ENCODE measurements around the gene DVL2.
A peak's percentile ranks its signal among the peaks of the same experiment; 100 is the strongest.
"Not testable (repeated sequence)": the region's sequence is repeated elsewhere in the genome, so short reads cannot be mapped to it uniquely, and the experiment has no call there.

Gene DVL2

DNA sequence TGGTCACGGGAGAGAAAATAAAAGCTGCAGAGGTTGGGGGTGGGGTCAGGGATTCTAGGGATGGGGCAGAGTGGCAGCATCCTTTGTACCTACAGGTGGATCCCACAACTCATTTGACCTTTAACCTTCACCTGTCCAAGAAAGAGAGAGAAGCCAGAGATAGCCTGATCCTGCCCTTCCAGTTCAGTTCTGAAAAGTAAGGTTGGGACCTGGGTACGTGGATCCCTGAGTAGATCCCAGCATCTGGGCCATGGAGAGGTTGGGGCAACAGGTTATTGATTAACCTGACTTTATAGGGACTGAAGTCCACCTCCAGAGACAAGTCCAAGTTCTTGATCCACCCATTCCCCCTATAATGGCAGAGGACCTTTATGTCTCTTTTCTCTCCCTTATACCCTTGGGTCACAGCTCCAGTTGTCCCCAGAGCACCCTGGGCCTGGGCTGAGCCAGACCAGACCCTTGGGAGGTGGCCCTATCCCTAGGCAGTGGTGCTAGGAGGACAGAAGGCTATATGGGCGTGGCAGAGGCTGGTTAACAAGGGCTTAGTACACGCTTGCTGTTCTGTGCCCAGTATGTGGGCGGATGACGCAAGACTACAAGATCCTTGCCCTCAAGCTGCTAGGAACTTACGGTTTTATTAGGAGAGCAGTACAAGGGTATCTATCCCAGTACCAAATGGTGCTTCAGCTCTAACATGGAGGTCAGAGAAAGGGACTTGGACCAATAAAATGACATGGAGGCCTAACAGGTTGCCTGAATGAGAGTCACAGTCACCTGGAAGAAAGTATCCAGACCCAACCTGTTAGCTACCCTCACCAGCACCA, 24.6 kb upstream of the DVL2 start:
- no peak for DNase-seq
- intact Hi-C loops (cut with DNase I): no loop called here

DNA sequence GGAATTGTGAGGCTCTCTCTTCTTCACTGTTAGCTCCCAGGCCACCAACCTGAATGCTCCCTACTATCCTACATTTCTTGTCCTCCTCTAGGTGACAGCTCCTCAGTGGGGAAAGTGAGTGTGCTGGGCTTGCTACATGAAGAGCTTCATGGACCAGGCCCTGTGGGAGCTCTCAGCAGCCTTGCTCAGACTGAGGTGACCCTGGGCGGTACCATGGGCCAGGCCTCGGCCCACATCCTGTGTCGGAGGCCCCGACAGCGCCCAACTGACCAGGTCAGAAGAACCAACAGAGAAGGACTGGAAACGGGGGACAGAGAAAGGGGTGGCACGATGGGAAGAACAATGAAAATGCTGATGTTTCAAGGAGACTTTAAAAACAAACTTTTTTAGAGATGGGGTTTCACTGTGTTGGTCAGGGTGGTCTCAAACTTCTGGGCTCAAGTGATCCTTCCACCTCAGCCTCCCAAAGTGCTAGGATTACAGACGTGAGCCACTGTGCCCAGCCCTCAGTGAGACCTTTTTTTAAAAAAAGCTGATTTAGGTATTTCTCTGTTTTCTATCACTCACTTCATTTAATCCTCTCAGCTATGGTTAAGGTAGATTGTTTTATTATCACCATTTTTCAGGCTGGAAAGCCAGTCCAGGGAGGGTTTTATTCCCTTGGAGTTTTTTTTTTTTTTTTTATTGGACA, 22.6 kb upstream of the DVL2 start:
- intact Hi-C loops (cut with DNase I): no loop called here
- DNase-seq: no peak

DNA sequence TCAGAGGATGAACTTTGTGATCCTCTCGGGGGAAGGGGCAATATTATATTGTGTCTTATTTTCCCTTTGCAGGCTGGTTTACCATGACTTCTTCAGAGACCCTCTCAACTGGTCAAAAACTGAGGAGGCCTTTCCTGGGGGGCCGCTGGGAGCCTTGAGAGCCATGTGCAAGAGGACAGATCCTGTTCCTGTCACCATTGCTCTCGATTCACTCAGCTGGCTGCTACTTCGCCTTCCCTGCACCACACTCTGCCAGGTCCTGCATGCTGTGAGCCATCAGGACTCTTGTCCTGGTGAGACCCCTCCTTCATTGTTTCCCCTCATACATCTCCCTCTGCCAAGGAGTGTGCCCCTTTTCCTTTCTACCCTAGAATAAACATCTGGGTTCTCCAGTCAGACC, 20.2 kb upstream of the DVL2 start:
- DNase-seq: no peak

DNA sequence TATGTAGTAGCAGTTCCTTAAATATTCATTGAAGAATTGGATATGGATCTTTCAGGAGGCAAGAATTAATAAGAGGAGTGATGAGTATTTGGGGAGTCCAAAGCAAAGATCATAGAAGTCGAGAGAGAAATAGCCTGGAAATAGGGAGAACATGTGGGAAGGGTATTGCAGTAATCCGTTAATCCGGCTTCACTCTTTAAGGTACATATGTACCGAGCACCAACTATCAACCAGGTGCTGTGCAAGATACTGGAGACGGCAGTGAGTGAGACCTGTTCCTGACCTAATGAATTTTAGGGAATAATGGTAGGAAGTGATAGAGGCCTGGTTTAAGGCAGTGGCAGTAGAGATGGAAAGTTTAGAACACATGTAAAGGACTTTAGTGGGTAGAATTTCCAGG, 18.8 kb upstream of the DVL2 start:
- intact Hi-C loops (cut with DNase I): loop anchor here (5.0 kb wide), 1 partner anchor 54 kb away; the partner anchor contains the start of gene EIF5A
- no peak for DNase-seq

More for the DNA sequence above, 20.2 kb upstream of the DVL2 start:
- intact Hi-C loops (cut with DNase I): loop anchor here (5.0 kb wide), 1 partner anchor 53 kb away; the partner anchor contains the start of gene EIF5A

DNA sequence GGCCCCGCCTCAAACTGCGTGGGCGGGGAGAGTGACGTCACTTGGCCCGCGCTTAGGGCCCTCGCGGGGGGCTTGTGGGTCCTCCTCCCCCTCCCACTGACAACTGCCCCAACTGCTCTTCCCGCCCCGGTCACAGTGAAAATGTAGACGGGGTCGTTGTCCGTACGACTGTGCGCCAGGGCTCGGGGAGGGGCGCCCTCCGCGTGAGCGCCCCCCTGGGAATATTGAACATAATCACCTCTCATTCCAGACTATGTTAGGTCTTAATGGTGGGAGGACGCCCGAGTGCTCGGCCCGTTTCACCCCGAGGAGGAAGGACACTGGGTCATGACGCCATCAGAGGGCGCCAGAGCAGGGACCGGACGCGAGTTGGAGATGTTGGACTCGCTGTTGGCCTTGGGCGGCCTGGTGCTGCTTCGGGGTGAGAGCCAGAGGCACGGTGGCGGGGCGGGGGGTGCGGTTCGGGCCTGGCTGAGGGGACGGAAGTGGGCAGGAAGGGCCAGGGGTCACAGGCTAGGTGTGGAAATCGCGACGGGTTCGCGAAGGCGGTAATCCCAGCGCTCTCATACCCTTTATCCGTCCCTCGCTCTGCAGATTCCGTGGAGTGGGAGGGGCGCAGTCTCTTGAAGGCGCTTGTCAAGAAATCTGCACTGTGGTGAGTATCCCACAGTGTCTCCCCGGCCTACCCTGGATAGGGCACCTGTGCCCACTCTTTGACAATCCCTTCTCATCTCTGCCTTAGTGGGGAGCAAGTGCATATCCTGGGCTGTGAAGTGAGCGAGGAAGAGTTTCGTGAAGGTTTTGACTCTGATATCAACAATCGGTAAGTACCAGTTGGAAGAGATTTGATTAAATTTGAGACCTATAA, 18.1 kb upstream of the DVL2 start, which contains the start of gene ELP5:
TSS of gene ELP5 (plus strand) at position 40 of the 868 bp plus-strand sequence. CDS start at position 376, 336 bp downstream.
- intact Hi-C loops (cut with DNase I): loop anchor here (5.0 kb wide), 1 partner anchor 55 kb away; the partner anchor contains the start of gene EIF5A
- peak; percentile 84 to 95 (median 90) for DNase-seq

DNA sequence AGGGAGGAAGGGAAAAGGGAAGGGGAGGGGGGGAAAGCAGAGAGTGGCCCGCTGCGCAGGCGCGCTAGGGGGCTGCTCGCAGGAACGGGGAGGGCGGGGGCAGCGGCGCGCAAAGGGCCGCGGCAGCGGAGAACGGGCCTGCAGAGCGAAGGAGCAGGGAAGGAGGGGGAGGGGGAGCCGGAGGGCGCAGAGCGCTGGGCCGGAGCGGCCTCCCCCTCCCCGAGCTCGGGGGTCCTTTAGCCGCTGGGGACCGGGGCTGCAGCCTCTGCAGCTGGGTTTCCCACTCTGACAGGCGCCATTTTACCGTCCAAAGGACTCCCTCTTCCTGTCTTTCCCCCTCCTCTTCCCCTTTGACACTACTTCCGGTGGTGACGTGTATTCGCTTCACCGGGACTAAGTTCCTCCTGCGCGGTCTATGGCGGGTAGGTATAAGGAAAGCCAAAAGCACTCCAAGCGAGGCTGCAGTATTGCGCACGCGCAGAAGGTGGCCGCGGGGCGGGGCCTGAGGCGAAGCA, 17.4 kb upstream of the DVL2 start, which contains the start of gene CTDNEP1:
TSS of gene CTDNEP1 (minus strand) at position 74 of the 515 bp plus-strand sequence. CDS start 438 bp downstream, outside the sequence.
- DNase-seq: peak; percentile 97 to 100 (median 99)
- intact Hi-C loops (cut with DNase I): loop anchor here (1.0 to 5.0 kb wide), 2 partner anchors 12 to 56 kb away; partner anchors contain the start of genes EIF5A and PHF23

DNA sequence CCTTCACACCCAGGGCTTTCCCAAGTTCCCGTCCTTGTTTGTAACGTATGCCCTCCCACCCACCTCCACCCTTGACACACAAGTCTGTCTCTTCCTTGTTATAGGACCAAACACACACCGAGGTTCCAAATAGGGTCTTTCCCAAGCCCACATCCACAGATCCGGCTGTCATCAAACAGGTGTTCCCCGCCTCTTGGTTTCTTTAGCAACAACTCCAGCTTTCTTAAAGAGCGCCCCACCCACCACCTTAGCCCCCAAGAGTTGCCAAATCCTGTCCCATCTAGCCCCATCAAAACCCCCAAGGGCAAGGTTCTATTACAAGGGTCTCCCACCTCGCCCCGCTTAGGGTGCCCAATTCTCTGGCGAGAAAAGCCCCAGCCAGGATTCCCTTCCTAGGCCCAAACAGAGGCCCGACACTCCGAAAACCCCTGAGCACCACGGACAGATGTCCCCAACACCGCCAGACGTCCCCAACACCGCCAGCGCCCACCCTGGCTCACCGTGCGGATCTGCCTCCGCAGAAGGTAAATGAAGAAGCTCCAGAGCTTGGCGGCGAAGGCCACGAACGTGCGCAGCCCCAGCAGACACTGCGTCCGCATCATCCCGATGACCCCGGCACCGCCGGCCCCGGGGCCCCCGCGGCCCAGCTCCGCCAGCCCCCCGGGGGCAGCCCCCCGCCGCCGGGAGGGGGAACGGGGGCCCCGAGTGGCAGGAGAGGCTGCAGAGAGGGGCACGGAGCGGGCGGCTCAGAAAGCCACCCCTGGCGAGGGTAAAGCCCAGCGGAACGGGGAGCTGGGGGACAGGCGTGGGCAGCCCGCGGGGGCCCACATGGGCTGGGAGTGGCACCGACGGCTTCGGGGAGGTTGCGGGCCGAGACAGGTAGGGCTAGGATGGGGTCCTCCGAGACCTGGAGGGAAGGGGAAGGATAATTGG, 16.6 kb upstream of the DVL2 start:
- peak in 8 of 42 donors; percentile 21 to 53 (median 33) for DNase-seq
- intact Hi-C loops (cut with DNase I): loop anchor here (1.0 to 5.0 kb wide), 2 partner anchors 12 to 56 kb away; partner anchors contain the start of genes EIF5A and PHF23

DNA sequence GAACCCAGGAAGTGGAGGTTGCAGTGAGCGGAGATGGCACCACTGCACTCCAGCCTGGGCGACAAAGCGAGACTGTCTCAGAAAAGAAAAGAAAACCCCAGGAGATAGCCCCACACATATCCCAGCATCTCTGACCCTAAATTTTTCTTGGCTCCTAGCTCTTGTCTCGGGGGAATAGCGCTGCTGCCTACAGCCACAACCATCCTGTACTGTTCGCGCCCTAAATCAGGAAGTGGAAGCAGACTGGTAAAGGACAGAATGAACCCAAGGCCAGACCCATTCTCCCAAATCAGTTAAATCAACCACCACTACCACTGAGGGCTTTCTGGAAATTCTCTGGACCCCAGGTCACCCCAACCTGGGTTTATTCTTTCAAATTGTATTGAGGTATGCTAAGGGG, 15.5 kb upstream of the DVL2 start:
- no peak for DNase-seq
- intact Hi-C loops (cut with DNase I): loop anchor here (5.0 kb wide), 1 partner anchor 57 kb away; the partner anchor contains the start of gene EIF5A

DNA sequence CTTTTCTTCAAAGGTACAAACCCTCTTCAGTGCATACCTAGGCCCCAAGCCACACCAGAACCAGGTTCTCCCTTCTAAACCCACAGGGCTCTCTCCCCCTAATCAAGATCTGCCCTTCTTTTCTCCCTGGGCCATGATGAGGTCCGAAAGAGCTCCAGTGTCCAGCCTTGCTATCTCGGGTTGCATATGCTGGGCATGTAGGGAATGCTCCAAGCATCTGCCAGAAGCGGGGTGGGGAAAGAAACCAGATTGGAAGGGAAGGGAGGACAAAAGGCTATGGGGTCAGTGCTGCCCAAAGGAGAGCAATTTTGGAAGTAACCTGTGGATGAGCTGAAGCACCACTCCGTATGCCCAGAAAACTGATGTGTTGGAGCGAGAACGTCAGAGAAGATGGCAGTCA, 14.9 kb upstream of the DVL2 start:
- intact Hi-C loops (cut with DNase I): no loop called here
- no peak for DNase-seq

DNA sequence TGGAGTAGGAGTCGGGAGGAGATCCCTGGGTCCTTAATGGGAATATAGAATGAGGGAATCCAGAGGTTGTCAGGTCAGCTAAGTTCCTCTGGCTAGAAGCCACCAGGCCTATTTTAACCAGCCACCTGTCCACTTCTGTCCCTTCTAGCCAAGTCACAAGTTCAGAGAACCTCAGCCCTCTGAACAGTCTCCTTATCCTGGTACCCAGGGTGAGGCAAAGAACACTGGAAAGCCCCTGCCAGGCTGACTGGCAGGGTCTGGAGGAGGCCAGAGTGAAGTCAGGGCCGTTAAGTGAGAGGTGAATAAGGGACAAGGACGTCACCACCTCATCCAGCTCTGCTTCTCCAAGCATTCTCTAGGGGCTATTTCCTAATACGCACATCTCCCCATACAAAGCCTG, 14.5 kb upstream of the DVL2 start:
- no peak for DNase-seq
- intact Hi-C loops (cut with DNase I): no loop called here

DNA sequence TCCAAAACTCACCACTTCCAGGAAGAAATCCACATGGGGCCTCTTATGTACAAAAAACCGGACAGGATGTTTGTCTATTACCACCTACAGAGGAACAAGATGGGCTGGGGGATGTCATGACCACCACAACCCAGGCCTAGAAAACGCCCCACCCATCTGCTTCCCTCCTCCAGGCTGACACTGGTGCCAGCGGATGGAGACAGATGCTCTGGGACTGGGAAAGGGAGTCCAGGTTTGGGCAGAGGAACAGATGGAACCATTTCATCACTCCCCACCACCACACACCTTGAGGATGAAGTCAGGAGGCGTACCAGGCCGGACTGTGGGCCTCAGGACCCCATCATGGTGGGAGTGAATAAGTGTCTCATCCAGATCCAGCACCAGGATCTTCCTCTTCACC, 12.5 kb upstream of the DVL2 start:
- DNase-seq: no peak
- intact Hi-C loops (cut with DNase I): no loop called here

DNA sequence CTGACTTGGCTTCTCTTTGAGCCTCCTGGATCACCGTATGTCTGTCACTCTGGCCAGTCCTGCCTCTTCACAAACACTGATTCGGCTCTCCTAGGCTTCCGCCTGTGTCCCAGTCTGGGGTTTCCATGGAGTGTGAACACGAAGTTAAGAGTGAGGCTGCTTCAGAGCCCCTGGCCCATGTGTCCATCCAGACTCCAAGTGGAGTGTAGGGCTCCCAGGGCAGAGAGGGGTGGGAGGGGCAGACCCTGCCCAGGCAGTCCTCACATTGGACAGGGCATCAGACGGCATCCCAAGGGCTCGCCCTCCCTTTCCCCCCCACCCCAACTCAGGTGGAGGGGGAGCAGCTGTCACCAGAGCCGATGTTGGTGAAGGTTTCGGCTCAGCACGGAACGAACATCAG, 9.5 kb upstream of the DVL2 start:
- peak in 1 of 42 donors; percentile 16 for DNase-seq
- intact Hi-C loops (cut with DNase I): not testable (repeated sequence)

DNA sequence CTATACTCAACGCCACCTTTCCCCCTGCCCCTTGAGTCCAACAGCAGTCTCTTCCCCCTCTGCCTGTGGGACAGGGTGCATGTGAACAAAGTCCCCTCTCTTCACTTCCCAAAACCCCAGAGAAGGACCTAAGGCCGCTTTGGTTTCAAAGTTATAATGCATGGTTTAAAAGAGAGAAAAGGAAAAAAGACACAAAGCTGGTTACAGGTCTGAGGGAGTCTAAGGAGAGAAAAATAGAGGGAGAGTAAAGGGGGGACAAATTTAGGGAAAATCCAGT, 9.1 kb upstream of the DVL2 start:
- intact Hi-C loops (cut with DNase I): no loop called here
- DNase-seq: no peak

DNA sequence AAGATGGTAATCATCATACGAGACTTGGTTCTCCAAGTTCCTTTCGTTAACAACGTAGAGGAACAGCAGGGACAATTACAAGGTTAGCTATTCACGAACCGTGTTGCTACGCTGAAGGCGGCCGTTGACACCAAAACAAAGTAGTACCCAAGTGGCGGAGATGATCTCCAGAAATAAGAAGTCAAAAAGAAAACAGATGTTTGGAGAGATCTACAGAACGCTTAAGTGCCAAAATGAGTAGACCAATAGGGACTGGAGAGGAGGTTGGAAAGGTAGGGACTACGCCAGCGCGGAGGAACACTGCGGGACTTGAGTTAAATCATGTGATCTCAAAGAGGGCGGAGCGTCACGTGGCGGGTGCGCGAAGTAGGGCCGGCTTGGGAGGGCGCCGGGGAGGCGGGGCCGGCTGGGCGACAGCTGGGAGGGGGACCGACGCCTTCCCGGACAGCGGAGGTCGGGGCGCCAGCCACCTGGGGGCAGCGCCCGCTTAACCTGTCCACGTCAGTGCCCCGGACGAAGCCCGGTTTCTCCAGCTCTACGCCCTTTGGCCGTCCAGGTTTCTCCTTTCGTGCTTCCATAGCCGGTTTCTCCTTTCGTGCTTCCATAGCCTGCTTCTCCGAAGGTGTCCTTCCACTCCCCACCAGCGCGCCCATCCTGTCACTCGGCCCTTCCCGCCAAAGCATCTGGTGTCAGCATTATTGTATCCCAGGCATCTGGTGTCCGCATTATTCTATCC, 8.6 kb upstream of the DVL2 start:
- intact Hi-C loops (cut with DNase I): no loop called here
- peak; percentile 90 to 98 (median 94) for DNase-seq

DNA sequence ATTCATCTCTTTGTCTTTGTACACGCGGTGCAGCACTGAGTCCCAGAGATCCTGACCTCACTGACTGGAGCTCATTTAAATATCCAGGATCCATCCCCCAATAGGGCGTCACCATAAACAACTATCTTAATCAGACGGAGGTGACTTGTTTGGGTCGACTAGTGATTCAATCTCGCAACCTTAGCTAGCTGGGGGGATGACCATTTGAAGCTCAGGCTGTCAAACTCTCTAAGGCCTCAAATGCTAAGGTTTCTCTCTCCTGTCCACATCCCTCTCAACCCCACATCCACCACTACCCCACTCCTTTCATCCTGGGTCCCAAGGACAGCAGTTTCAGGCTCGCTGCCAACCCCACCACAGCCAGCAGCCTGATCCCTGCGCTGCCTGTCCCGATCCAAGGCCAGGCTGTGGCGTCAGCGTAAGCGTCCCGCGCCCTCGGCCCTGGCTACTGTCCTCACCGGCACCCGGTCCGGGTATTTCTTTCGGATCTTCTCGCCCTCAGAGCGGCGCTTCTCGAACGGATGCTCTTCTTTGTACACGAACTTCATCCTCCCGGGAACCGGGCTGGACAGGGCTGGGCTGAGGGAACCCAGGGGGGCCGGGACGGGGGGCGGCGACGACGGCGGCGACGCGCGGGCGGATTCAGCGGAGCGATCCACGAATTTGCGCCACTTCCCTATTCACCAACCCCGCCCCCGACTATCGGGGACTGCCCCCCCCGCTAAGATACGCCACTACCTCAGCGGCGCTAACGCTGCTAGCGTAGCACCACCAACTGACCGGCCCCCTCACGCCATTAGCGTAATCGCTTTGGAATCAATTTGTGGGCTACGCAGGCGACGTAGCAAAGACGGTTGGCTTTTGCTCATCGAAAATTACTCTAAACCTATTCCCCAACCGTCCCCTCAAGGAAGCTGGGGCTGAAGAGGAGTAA, 7.7 kb upstream of the DVL2 start, which contains the start of gene GABARAP:
TSS of gene GABARAP (minus strand) at position 667 of the 934 bp plus-strand sequence. CDS start at position 548, 119 bp downstream.
- DNase-seq: peak; percentile 91 to 98 (median 95)
- intact Hi-C loops (cut with DNase I): no loop called here
